ENCODE data around the gene CACNA1C. TPM values are rescaled to one million over a fixed set of nuclear protein-coding genes. Genes with fewer than 3 reads are reported as not detected.
"Not testable (repeated sequence)": the region's sequence is repeated elsewhere in the genome, so short reads cannot be mapped to it uniquely, and the experiment has no call there.

The CACNA1C gene
- total RNA-seq, 5 donors from 2014 or later (not counting 1 experiment from before 2014, with no cell fraction given), result 0.10 to 0.26 (median 0.16) TPM

DNA sequence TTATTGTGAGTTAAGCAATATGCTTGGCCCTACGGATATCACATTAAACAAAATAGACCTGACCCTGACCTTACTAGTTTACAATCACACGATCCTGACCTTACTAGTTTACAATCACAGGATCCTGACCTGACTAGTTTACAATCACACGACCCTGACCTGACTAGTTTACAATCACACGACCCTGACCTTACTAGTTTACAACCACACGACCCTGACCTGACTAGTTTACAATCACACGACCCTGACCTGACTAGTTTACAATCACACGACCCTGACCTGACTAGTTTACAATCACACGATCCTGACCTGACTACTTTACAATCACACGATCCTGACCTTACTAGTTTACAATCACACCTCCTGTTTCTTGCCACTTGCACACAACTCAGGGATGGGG, 202.9 kb downstream of the CACNA1C start:
- H3K4me3 ChIP-seq (ENCODE audit: control insufficient read depth in 1 of 2, extremely low read depth in 1 of 2, low read length in 1 of 2); H3K36me3 Mint-ChIP-seq; ATAC-seq (replicated peaks in 1 of 4); H3K27ac Mint-ChIP-seq; H3K4me3 Mint-ChIP-seq; H3K36me3 ChIP-seq (ENCODE audit: control insufficient read depth in 2 of 2, extremely low read depth in 1 of 2, insufficient read depth in 1 of 2, low read length in 1 of 2); H3K4me1 ChIP-seq (ENCODE audit: control insufficient read depth in 1 of 2, extremely low read depth in 1 of 2, insufficient read depth in 2 of 2, low read length in 2 of 2); H3K27me3 ChIP-seq (replicated peaks in 1 of 2; ENCODE audit: control insufficient read depth in 2 of 2, extremely low read depth in 1 of 2, insufficient read depth in 2 of 2, low read length in 1 of 2); H3K9me3 Mint-ChIP-seq; H3K27me3 Mint-ChIP-seq; CTCF ChIA-PET; POLR2A ChIA-PET; H3K27ac ChIP-seq (ENCODE audit: low read length); H3K9me3 ChIP-seq: not testable (repeated sequence)
- DNase-seq, result peak in 5 of 35 experiments; percentile 6 to 26 (median 12)
- H3K4me1 Mint-ChIP-seq, result peaks cover 0 to 10% (median 7%) of the 10 kb centered on the region in 3 donors
- WGBS (ENCODE audit: insufficient coverage), result 86% methylated on average over 8 of the region's 9 CpGs

DNA sequence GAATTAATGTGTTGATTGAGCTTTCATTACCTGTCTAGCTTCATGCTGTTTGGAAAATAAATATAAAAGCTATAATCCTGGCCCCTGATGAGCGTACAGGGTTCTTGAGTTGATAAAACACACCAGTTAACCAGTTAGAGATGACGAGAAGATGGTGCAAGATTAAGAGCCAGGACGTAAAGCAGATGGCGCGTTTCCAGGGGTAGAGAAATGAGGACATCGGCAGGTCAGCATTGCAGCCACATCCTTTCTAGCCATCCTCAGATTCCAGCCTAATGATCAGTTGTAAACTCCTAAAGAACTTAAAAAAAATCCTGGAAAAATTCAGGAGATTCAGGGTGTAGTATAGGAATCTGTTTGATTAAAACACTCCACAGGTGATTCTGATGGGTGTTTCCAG, 203.7 kb downstream of the CACNA1C start:
- peaks cover 4 to 6% (median 5%) of the 10 kb centered on the region in 3 donors for H3K9me3 Mint-ChIP-seq
- Histone ChIP-seq H3K9me3 (no peaks in the 10 kb centered on the region), H3K4me1 (ENCODE audit: control insufficient read depth in 1 of 2, extremely low read depth in 1 of 2, insufficient read depth in 2 of 2, low read length in 2 of 2) (peaks cover 3 to 8% of the 10 kb centered on the region in 2 experiments), H3K27me3 (replicated peaks in 1 of 2; ENCODE audit: control insufficient read depth in 2 of 2, extremely low read depth in 1 of 2, insufficient read depth in 2 of 2, low read length in 1 of 2) (peaks cover 0 to 3% of the 10 kb centered on the region in 2 experiments), H3K4me3 (ENCODE audit: control insufficient read depth in 1 of 2, extremely low read depth in 1 of 2, low read length in 1 of 2) (no peak overlapping the region), H3K36me3 (ENCODE audit: control insufficient read depth in 2 of 2, extremely low read depth in 1 of 2, insufficient read depth in 1 of 2, low read length in 1 of 2) (no peaks in the 10 kb centered on the region), H3K27ac (ENCODE audit: low read length) (no peak overlapping the region)
- peaks cover 0 to 3% of the 10 kb centered on the region in 2 donors for H3K27me3 Mint-ChIP-seq
- 86% methylated on average over 2 of the region's 6 CpGs for WGBS (ENCODE audit: insufficient coverage)
- no peaks in the 10 kb centered on the region for H3K36me3 Mint-ChIP-seq
- no peak overlapping the region for H3K27ac Mint-ChIP-seq
- CTCF ChIA-PET, result no interaction called here
- H3K4me1 Mint-ChIP-seq, result peaks cover 0 to 10% (median 7%) of the 10 kb centered on the region in 3 donors
- H3K4me3 Mint-ChIP-seq, result no peak overlapping the region
- POLR2A ChIA-PET, result no interaction called here
- ATAC-seq (replicated peaks in 1 of 4) (no peak), DNase-seq (no peak)

DNA sequence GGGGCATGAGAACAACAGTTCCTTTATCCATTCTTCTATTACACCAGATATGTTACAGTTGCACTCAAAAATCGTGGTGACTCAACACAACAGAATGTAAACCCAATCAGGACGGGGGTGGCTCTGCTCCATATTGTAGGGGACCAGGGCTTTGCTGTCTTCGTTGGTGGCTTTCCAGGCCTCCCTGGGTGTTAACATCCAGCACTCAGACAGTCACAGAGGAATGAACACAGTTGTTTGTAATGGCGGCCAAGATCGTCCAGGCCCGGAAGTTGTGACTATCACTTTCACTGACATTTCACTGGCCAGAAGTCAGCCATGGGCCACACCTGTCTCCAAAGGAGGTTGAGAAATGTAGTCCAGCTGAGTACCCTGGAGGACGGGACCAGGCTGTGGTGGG, 204.1 kb downstream of the CACNA1C start:
- Histone ChIP-seq H3K4me3 (ENCODE audit: control insufficient read depth in 1 of 2, extremely low read depth in 1 of 2, low read length in 1 of 2) (no peak overlapping the region), H3K36me3 (ENCODE audit: control insufficient read depth in 2 of 2, extremely low read depth in 1 of 2, insufficient read depth in 1 of 2, low read length in 1 of 2) (no peaks in the 10 kb centered on the region), H3K9me3 (no peaks in the 10 kb centered on the region), H3K27me3 (replicated peaks in 1 of 2; ENCODE audit: control insufficient read depth in 2 of 2, extremely low read depth in 1 of 2, insufficient read depth in 2 of 2, low read length in 1 of 2) (no peaks in the 10 kb centered on the region), H3K4me1 (ENCODE audit: control insufficient read depth in 1 of 2, extremely low read depth in 1 of 2, insufficient read depth in 2 of 2, low read length in 2 of 2) (peaks cover 3 to 8% of the 10 kb centered on the region in 2 experiments), H3K27ac (ENCODE audit: low read length) (no peak overlapping the region)
- Mint-ChIP-seq H3K4me1 (peaks cover 0 to 10% (median 7%) of the 10 kb centered on the region in 3 donors), H3K9me3 (peaks cover 4 to 6% (median 5%) of the 10 kb centered on the region in 3 donors), H3K27ac (no peak overlapping the region), H3K36me3 (no peaks in the 10 kb centered on the region), H3K4me3 (no peak overlapping the region), H3K27me3 (peaks cover 0 to 3% of the 10 kb centered on the region in 2 donors)
- DNase-seq, result no peak
- WGBS (ENCODE audit: insufficient coverage), result 85% methylated on average over 7 of the region's 7 CpGs
- no peak for ATAC-seq (replicated peaks in 1 of 4)
- ChIA-PET POLR2A (interaction anchor here in 1 of 2 donors (0.6 kb wide), 1 partner anchor 127 kb away, joined by 4 read pairs; no protein-coding TSS in a partner anchor), CTCF (no interaction called here)

DNA sequence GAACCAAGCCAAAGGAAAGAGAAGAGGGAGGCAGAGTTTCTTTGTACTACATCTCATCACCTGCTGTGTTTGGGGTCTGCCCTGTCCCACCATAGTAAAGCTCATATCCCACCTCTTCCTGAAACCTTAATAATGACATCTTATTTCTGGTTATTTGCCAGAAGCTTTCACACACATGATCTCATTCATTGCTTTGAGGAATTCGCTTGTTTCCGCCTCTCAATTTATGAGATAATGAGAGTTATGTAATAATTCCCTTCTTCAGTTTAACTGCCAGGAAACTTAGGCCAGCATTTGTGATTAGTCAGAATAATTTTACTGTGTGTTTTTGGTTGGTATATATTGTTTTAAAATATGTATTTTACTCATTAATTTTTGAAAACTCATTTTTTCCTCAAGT, 205.2 kb downstream of the CACNA1C start:
- Histone ChIP-seq H3K4me3 (ENCODE audit: control insufficient read depth in 1 of 2, extremely low read depth in 1 of 2, low read length in 1 of 2) (no peak overlapping the region), H3K4me1 (ENCODE audit: control insufficient read depth in 1 of 2, extremely low read depth in 1 of 2, insufficient read depth in 2 of 2, low read length in 2 of 2) (peaks cover 3 to 8% of the 10 kb centered on the region in 2 experiments), H3K36me3 (ENCODE audit: control insufficient read depth in 2 of 2, extremely low read depth in 1 of 2, insufficient read depth in 1 of 2, low read length in 1 of 2) (no peaks in the 10 kb centered on the region), H3K27me3 (replicated peaks in 1 of 2; ENCODE audit: control insufficient read depth in 2 of 2, extremely low read depth in 1 of 2, insufficient read depth in 2 of 2, low read length in 1 of 2) (no peaks in the 10 kb centered on the region), H3K27ac (ENCODE audit: low read length) (no peak overlapping the region), H3K9me3 (no peaks in the 10 kb centered on the region)
- no peaks in the 10 kb centered on the region for H3K36me3 Mint-ChIP-seq
- H3K27ac Mint-ChIP-seq, result no peak overlapping the region
- no peak overlapping the region for H3K4me3 Mint-ChIP-seq
- ChIA-PET CTCF (no interaction called here), POLR2A (no interaction called here)
- no CpG with 5 or more reads among the region's 2 CpGs for WGBS (ENCODE audit: insufficient coverage)
- peaks cover 4 to 6% (median 5%) of the 10 kb centered on the region in 3 donors for H3K9me3 Mint-ChIP-seq
- ATAC-seq (replicated peaks in 1 of 4), result no peak
- peaks cover 0 to 3% of the 10 kb centered on the region in 2 donors for H3K27me3 Mint-ChIP-seq
- DNase-seq, result no peak
- H3K4me1 Mint-ChIP-seq, result peaks cover 0 to 10% (median 7%) of the 10 kb centered on the region in 3 donors

DNA sequence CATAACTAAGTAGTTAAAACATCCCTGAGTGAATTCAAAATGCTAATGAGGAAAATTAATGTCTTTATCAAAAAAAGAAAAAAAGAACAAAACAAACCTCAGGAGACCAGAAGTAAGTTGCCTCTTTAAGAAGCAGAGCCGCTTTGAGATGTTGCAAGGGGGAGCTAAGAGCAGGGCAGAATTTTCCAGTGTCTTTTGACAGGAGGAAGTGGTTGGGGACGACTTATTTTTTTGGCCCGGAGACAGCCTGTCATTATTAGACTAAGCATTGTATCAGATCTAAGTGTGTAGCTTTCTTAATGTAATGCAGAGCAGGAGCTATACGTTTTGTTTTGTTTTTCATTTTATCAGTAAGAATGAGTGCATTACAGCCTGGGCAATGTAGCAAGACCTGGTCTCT, 206.6 kb downstream of the CACNA1C start:
- Mint-ChIP-seq H3K4me1 (peaks cover 0 to 10% (median 7%) of the 10 kb centered on the region in 3 donors), H3K36me3 (no peaks in the 10 kb centered on the region), H3K27ac (no peak overlapping the region), H3K4me3 (no peak overlapping the region), H3K9me3 (peaks cover 4 to 6% (median 5%) of the 10 kb centered on the region in 3 donors), H3K27me3 (peaks cover 0 to 3% of the 10 kb centered on the region in 2 donors)
- no peaks in the 10 kb centered on the region for H3K27me3 ChIP-seq (replicated peaks in 1 of 2; ENCODE audit: control insufficient read depth in 2 of 2, extremely low read depth in 1 of 2, insufficient read depth in 2 of 2, low read length in 1 of 2)
- H3K36me3 ChIP-seq (ENCODE audit: control insufficient read depth in 2 of 2, extremely low read depth in 1 of 2, insufficient read depth in 1 of 2, low read length in 1 of 2), result no peaks in the 10 kb centered on the region
- ChIA-PET CTCF (no interaction called here), POLR2A (no interaction called here)
- no peak for ATAC-seq (replicated peaks in 1 of 4)
- H3K4me1 ChIP-seq (ENCODE audit: control insufficient read depth in 1 of 2, extremely low read depth in 1 of 2, insufficient read depth in 2 of 2, low read length in 2 of 2), result peaks cover 3 to 8% of the 10 kb centered on the region in 2 experiments
- WGBS (ENCODE audit: insufficient coverage), result 10% methylated on average over 2 of the region's 4 CpGs
- no peak overlapping the region for H3K27ac ChIP-seq (ENCODE audit: low read length)
- no peaks in the 10 kb centered on the region for H3K9me3 ChIP-seq
- DNase-seq, result no peak
- no peak overlapping the region for H3K4me3 ChIP-seq (ENCODE audit: control insufficient read depth in 1 of 2, extremely low read depth in 1 of 2, low read length in 1 of 2)

DNA sequence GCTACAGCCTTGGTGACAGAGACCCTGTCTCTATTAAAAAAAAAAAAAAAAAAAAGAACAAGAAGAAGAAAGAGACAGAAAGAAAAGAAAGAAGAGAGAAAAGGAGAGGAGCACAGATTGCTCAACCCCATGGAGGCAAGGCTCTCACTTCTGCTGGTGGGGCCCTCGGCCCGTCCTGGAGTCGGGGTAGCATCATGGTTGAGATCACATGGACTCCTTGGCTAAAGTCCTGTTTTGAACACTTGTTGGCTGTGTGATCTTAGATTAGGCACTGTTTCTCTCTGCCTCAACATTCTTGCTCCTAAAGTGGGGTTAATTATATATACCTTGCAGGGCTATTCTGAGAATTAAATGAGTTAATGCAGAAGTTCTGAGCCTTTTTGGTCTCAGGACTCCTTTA, 207.7 kb downstream of the CACNA1C start:
- Mint-ChIP-seq H3K4me1 (peaks cover 0 to 10% (median 7%) of the 10 kb centered on the region in 3 donors), H3K27ac (no peak overlapping the region), H3K27me3 (peaks cover 0 to 3% of the 10 kb centered on the region in 2 donors), H3K4me3 (no peak overlapping the region), H3K36me3 (no peaks in the 10 kb centered on the region), H3K9me3 (peaks cover 4 to 6% (median 5%) of the 10 kb centered on the region in 3 donors)
- Histone ChIP-seq H3K27ac (ENCODE audit: low read length) (no peak overlapping the region), H3K4me3 (ENCODE audit: control insufficient read depth in 1 of 2, extremely low read depth in 1 of 2, low read length in 1 of 2) (no peak overlapping the region), H3K27me3 (replicated peaks in 1 of 2; ENCODE audit: control insufficient read depth in 2 of 2, extremely low read depth in 1 of 2, insufficient read depth in 2 of 2, low read length in 1 of 2) (no peaks in the 10 kb centered on the region), H3K4me1 (ENCODE audit: control insufficient read depth in 1 of 2, extremely low read depth in 1 of 2, insufficient read depth in 2 of 2, low read length in 2 of 2) (peaks cover 3 to 8% of the 10 kb centered on the region in 2 experiments), H3K9me3 (no peaks in the 10 kb centered on the region), H3K36me3 (ENCODE audit: control insufficient read depth in 2 of 2, extremely low read depth in 1 of 2, insufficient read depth in 1 of 2, low read length in 1 of 2) (no peaks in the 10 kb centered on the region)
- POLR2A ChIA-PET, result no interaction called here
- no CpG with 5 or more reads among the region's 3 CpGs for WGBS (ENCODE audit: insufficient coverage)
- no peak for DNase-seq
- CTCF ChIA-PET, result no interaction called here
- ATAC-seq (replicated peaks in 1 of 4), result no peak

DNA sequence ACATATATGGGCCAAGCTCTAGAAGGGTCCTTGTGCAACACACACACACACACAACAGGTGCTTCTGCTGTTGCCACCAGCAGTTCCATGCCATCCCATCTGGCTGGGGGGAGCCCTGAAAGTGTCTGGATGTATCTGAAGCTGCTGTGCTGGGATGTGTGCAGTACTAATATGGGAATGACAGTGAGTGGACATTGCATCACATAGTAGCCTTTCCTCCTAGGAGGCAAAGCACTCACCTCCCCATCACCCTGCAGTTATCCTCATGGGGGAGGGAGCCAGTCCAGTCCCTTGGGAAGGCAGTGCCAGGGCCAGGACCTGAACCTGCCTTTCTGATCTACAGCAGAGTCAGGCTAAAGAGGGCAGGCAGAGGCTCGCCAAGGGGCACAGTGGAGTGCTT, 208.9 kb downstream of the CACNA1C start:
- no peak overlapping the region for H3K4me3 Mint-ChIP-seq
- peaks cover 0 to 10% (median 7%) of the 10 kb centered on the region in 3 donors for H3K4me1 Mint-ChIP-seq
- H3K27ac Mint-ChIP-seq, result no peak overlapping the region
- H3K4me1 ChIP-seq (ENCODE audit: control insufficient read depth in 1 of 2, extremely low read depth in 1 of 2, insufficient read depth in 2 of 2, low read length in 2 of 2), result peaks cover 3 to 8% of the 10 kb centered on the region in 2 experiments
- H3K9me3 ChIP-seq, result no peaks in the 10 kb centered on the region
- POLR2A ChIA-PET, result no interaction called here
- peaks cover 0 to 3% of the 10 kb centered on the region in 2 donors for H3K27me3 Mint-ChIP-seq
- CTCF ChIA-PET, result no interaction called here
- peaks cover 0 to 2% of the 10 kb centered on the region in 2 experiments for H3K27me3 ChIP-seq (replicated peaks in 1 of 2; ENCODE audit: control insufficient read depth in 2 of 2, extremely low read depth in 1 of 2, insufficient read depth in 2 of 2, low read length in 1 of 2)
- H3K27ac ChIP-seq (ENCODE audit: low read length), result no peak overlapping the region
- H3K36me3 ChIP-seq (ENCODE audit: control insufficient read depth in 2 of 2, extremely low read depth in 1 of 2, insufficient read depth in 1 of 2, low read length in 1 of 2), result no peaks in the 10 kb centered on the region
- H3K36me3 Mint-ChIP-seq, result no peaks in the 10 kb centered on the region
- 74% methylated on average over 1 of the region's 1 CpG for WGBS (ENCODE audit: insufficient coverage)
- no peak overlapping the region for H3K4me3 ChIP-seq (ENCODE audit: control insufficient read depth in 1 of 2, extremely low read depth in 1 of 2, low read length in 1 of 2)
- ATAC-seq (replicated peaks in 1 of 4) (no peak), DNase-seq (no peak)
- no peaks in the 10 kb centered on the region for H3K9me3 Mint-ChIP-seq

Measured in T-cell (primary cell).